NCI-H2171 treated with DMSO at 0.1 percent for 48 hours (cell line): Measurements from ENCODE around the gene GAB4.
"Not testable (repeated sequence)": the region's sequence is repeated elsewhere in the genome, so short reads cannot be mapped to it uniquely, and the experiment has no call there.

ENCODE experiments used
- DNase-seq: peaks from one replicate; lab custom pipeline; 2025; lab: John Stamatoyannopoulos, UW

The GAB4 gene

GRCh38 chr22:17007852-17008731, at the start of gene GAB4:
TSS of gene GAB4 (minus strand) at chr22:17008222. CDS start at chr22:17008114, 108 bp downstream.
- no peak for DNase-seq

- no peak for DNase-seq
Measured at GRCh38 chr22:17056807-17057206, 48.8 kb upstream of the GAB4 start.

GRCh38 chr22:17056058-17056457, 48.0 kb upstream of the GAB4 start:
- DNase-seq, result no peak

- DNase-seq, result no peak
Measured at GRCh38 chr22:17047656-17048055, 39.6 kb upstream of the GAB4 start.

DNA sequence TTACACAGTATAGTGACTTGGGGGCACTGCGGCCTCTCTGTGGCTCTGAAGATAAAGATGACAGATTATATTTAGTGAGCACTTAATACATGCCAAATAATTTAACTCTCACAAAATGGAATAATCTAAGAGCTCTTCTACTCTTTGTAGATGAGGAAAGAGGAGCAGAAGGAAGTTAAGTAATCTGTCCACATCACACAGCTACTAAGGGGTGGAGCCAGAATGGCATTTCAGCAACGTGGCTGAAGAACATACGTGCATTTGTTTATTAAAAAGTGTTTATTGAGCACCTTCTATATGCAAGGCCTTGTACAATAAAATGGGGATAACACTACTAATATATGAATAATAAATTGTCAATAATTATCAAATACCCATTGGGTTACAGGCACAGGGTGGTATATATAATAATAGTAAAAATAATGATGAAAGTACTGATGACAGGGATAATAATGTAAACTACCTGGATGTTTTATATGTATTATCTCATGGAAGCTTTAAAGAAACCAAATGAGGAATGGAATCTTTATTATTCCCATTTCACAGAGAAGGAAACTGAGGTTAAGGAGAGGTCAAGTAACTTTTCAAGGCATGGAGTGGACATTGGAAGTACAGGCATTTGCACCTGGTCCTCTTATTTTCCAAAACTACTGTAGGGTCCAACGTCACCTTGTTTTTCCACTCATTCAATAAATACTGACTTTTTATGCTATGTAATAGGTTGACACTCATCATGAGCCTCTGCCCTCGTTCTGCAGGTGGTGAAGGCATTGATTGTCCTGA, 38.7 kb upstream of the GAB4 start:
- no peak for DNase-seq

DNA sequence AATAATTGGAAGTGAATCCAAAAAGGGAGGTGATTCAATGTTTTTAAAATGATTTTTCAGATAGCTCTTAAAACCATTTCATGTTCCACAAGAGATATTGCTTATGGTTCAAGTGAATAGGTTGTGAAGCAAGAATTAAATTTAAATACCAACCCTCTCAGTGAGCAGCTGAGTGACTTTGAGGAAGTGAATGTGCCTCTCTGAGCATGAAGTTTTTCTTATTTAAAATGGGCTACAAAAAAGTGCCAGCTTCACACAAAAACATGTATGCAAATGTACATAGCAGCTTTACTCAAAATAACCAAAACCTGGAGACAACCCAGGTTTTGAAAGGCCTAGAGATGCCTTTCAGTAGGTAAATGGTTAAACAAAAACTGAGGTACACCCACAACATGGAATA, 35.5 kb upstream of the GAB4 start:
- no peak for DNase-seq

- DNase-seq, result not testable (repeated sequence)
Measured at GRCh38 chr22:17036842-17037711, 29.1 kb upstream of the GAB4 start.

GRCh38 chr22:17035976-17036841, 28.2 kb upstream of the GAB4 start:
- DNase-seq, result not testable (repeated sequence)

DNA sequence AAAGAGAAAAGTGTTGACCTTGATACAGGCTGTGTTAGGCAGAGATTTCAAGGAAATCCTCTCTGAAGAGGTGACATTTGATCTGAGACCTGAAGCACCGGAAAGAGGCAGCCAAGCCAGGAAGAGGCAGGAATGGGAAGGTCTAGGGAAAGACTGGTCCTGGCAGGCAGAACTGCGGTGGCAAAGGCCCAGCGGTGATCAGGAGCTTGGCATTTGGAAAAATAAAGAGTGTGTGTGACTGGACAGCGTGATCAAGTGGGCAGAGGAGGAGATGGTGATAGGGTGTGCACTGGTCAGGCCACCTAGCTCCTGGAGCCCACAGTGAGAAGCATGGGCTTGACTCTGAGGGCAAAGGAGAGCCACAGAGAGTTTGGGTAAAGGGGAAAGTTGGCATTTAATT, 27.2 kb upstream of the GAB4 start:
- DNase-seq, result no peak

DNA sequence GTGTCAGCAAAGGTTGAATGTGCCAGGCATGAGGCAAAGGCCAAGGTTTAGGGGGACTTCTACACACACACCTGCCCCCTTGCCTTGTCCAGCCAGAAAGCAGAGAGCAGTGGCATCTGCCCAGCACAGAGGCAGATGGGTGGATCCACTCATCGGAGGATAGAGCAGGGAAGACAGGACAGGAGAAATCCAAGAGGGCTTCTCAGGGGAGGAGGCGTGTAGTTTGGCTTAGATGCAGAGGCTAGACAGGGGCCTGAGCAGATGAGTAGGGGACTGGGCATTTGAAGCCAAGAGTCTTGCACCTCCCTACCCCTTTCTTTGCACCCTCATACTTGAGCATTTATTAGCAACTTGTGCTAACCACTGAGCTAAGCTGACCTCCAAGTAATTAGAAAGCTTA, 26.5 kb upstream of the GAB4 start:
- DNase-seq, result not testable (repeated sequence)

GRCh38 chr22:17032277-17032676, 24.3 kb upstream of the GAB4 start:
- DNase-seq, result not testable (repeated sequence)

DNA sequence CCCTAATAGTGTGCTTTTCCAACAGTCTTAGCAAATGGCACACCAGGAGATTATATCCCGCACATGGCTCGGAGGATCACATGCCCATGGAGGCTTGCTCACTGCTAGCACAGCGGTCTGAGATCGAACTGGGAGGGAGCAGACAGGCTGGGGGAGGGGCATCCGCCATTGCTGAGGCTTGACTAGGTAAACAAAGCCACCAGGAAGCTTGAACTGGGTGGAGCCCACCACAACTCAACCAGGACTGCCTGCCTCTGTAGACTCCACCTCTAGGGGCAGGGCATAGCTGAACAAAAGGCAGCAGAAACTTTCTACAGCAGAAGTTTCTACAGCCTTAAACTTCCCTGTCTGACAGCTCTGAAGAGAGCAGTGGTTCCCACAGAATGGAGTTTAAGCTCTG, 16.4 kb upstream of the GAB4 start:
- DNase-seq, result not testable (repeated sequence)

DNA sequence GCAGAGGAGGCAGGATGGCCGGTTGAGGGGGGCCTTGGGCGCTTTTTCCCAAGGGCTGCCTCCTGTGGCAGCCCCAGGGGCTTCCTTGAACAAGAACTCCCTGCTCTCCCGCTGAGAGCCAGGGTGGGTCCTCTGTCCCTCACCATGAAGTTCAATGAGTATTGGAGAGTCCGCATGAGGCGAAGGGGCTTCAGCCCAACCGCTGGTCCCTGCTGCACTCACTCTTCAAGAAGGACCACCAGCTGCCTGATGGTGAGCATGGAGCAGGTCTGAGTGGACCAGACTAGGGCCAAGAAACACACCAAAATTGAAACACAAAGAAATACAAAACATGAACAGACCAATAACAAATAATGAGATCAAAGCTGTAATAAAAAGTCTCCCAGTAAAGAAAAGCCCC, 7.5 kb upstream of the GAB4 start:
- DNase-seq, result not testable (repeated sequence)

- DNase-seq, result not testable (repeated sequence)
Measured at GRCh38 chr22:17014101-17014440, 6.0 kb upstream of the GAB4 start.

- DNase-seq, result no peak
Measured at GRCh38 chr22:17013396-17014100, 5.5 kb upstream of the GAB4 start.

GRCh38 chr22:17012267-17012666, 4.2 kb upstream of the GAB4 start:
- no peak for DNase-seq

DNA sequence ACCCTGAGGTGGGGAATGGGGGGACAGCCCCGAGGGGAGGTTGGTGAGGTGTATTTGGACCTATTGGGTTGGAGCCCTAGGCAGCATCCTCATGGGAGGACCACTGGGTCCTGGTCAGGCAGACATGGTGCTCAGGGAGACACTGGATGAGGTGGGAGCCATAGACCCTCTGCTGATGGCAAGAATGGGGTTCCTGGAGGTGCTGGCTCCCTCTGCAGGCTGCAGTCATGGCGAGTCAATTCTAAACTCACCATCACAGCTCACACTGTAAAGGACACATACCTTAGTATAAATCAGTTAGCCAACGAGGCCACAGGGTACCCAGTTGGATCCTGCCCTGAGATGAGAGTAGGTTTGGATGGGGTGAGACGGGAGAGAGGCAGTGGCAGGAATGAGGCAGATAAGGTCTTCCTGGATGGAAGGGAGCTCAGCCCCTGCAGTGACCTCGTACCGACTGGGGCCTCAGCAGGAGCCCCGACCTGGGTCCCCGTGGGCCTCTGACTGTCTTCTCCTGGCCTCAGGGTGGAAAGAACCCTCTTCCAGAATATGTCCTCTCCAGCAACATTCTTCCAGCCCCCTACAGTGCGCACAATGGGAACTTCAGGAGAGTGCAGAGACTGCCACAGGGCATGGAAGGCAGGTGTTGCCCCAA, 1.7 kb upstream of the GAB4 start:
- DNase-seq, result no peak

DNA sequence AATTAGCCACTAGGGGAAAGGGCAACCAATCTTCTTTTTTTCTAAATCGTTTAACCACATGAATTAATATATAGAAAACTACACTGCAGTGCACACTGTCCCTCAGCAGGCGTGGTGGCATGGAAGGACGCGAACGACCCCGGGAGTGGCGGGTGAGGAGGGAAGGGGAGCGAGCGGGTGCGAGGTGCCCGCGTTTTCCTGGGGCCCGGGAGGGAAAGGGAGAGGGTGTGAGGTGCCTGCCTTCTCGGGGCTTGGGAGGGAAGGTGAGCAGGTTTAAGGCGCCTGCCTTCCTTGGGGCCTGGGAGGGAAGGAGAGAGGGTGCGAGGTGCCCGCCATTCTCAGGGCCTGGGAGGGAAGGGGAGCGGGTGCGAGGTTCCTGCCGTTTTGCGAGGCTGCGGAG, 765 bp downstream of the GAB4 start:
- no peak for DNase-seq

DNA sequence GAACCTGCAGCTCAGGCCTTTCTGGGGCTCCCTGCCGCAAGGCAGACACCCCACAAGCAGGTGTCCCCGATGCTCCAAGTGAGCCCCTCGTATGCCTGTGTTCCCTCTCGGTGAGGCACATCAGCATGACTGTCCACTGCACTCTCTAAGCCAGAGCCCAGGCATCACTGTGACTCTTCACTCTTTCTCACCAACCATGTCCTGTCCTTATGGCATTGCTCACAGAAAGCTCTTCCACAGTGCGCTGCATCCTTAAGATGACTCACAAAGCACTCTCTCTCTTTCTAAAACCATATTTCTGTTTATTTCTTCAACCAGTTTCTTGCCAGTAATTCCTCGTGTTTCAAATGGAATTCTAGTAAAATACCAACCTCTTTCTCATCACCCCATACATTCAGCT, 18.1 kb downstream of the GAB4 start:
- no peak for DNase-seq

DNA sequence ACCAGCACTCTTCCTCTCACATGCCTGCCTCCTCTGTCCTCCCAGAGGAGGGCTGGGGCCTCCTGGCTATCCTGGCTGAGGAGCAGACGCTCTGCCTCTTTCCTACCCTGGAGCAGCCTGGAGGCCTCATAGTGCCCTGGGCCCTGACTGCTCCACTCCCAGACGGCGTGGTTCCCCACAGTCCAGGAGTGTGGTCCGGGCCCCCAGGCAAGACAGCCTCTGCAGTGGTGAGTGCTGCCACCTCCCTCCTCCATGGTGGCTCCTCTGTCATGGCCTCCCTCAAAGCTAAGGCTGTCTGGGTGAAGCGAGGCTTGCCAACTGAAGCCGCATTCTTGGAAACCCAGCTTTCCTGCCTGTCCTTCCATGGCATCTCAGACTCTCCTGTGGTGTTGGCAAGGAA, 19.8 kb downstream of the GAB4 start:
- DNase-seq, result no peak
